Endothelial cell of umbilical vein (primary cell): Measurements from ENCODE around the gene ETV3. TPM values are rescaled to one million over a fixed set of nuclear protein-coding genes. Genes with fewer than 3 reads are reported as not detected.

Source experiments
- Bru-seq: library from RNA; stranded (reverse); fragments of 400-500 nt; gene quantifications from one replicate; lab custom pipeline; 2021; lab: Mats Ljungman, UMichigan
- BruChase-seq, 2 experiments: library from RNA; stranded (reverse); fragments of 400-500 nt; gene quantifications; one replicate each; lab custom pipeline; 2021; lab: Mats Ljungman, UMichigan
- BruUV-seq: library from RNA; stranded (reverse); fragments of 400-500 nt; replicated peaks from 2 replicates; lab custom pipeline; 2021; lab: Mats Ljungman, UMichigan
- CTCF ChIA-PET: fragments of 300-600, 350-600 bp; sonication (Branson Sonifier 250); formaldehyde crosslinking; loops from one replicate; lab custom pipeline; 2021; ENCODE audit warnings: antibody characterized with exemption, inconsistent platforms; lab: Charles Lee
- POLR2A ChIA-PET: fragments of 300-600, 350-600 bp; sonication (Branson Sonifier 250); formaldehyde crosslinking; loops from one replicate; lab custom pipeline; 2021; ENCODE audit warnings: antibody characterized with exemption, inconsistent platforms; lab: Charles Lee
- DNase-seq: peaks from one replicate; pipeline ENCODE4 v3.0.0-alpha.2; 2011; ENCODE audit warnings: low read depth, low spot score
- FAIRE-seq: peaks from 2 replicates; lab custom pipeline; 2011; peaks lifted over from hg19 to GRCh38; lab: Jason Lieb, UNC
- H2AFZ ChIP-seq: 2 replicates; pipeline ENCODE4 v1.6.0; 2012; ENCODE audit warnings: low read depth, low read length, control low read depth, inconsistent platforms
- H3K27ac ChIP-seq: 2 replicates; pipeline ENCODE4 v1.5.1; 2011; ENCODE audit warnings: low read depth, mild to moderate bottlenecking, control low read depth, low read length, moderate library complexity; ENCODE audit not compliant: insufficient read depth
- H3K27me3 ChIP-seq, 2 experiments: 2 replicates each; pipeline versions ENCODE4 v1.6.0 to v1.6.1; 2011; ENCODE audit warnings: low read length in 2 of 2, mixed read lengths in 1 of 2; ENCODE audit not compliant: control insufficient read depth in 2 of 2, insufficient read depth in 2 of 2
- H3K36me3 ChIP-seq, 2 experiments: 2 replicates in 1 of 2; 3 replicates in 1 of 2; pipeline ENCODE4 v1.5.1; 2011; ENCODE audit warnings: low read length in 2 of 2, mild to moderate bottlenecking in 1 of 2, moderate library complexity in 1 of 2; ENCODE audit not compliant: control insufficient read depth in 2 of 2, insufficient read depth in 2 of 2; ENCODE audit errors: extremely low read depth in 1 of 2
- H3K4me1 ChIP-seq: 3 replicates; pipeline ENCODE4 v1.5.1; 2011; ENCODE audit warnings: mild to moderate bottlenecking, low read length; ENCODE audit not compliant: control insufficient read depth, insufficient read depth; ENCODE audit errors: extremely low read depth
- H3K4me2 ChIP-seq: 2 replicates; pipeline ENCODE4 v1.6.1; 2011; ENCODE audit warnings: low read length, control low read depth, mixed read lengths; ENCODE audit not compliant: insufficient read depth
- H3K4me3 ChIP-seq, 3 experiments: fragments of 200-600 bp in 1 of 3; sonication (generic), shearing (Covaris generic) in 1 of 3; replicated peaks in 1 of 3; 2 replicates each; pipeline ENCODE4 v1.5.1; 2011 to 2016; ENCODE audit warnings: control low read depth in 3 of 3, low read length in 3 of 3, mild to moderate bottlenecking in 2 of 3, inconsistent platforms in 1 of 3, low read depth in 1 of 3, moderate library complexity in 1 of 3; ENCODE audit not compliant: insufficient read depth in 1 of 3
- H3K79me2 ChIP-seq: 2 replicates; pipeline ENCODE4 v1.6.0; 2012; ENCODE audit warnings: low read length, inconsistent platforms; ENCODE audit not compliant: control insufficient read depth, insufficient read depth
- H3K9ac ChIP-seq: replicated peaks from 2 replicates; pipeline ENCODE3; 2011; ENCODE audit warnings: low read length, control low read depth; ENCODE audit not compliant: insufficient read depth; ENCODE audit errors: extremely low read depth
- H3K9me1 ChIP-seq: replicated peaks from 3 replicates; pipeline ENCODE4 v1.6.0; 2011; ENCODE audit warnings: mild to moderate bottlenecking, low read length; ENCODE audit not compliant: control insufficient read depth, insufficient read depth; ENCODE audit errors: extremely low read depth
- H3K9me3 ChIP-seq: replicated peaks from 2 replicates; pipeline ENCODE4 v1.5.1; 2012; ENCODE audit warnings: low read length, inconsistent platforms; ENCODE audit not compliant: control insufficient read depth, insufficient read depth
- H4K20me1 ChIP-seq: replicated peaks from 2 replicates; pipeline ENCODE3; 2011; ENCODE audit warnings: mild to moderate bottlenecking, low read length; ENCODE audit not compliant: control insufficient read depth, insufficient read depth; ENCODE audit errors: extremely low read depth
- POLR2A ChIP-seq: IDR thresholded peaks from 2 replicates; pipeline ENCODE4 v1.6.1; 2012; ENCODE audit warnings: low read depth, mild to moderate bottlenecking, control low read depth, low read length
- POLR2AphosphoS5 ChIP-seq: IDR thresholded peaks from 2 replicates; pipeline ENCODE4 v1.6.1; 2012; ENCODE audit warnings: low read depth, mild to moderate bottlenecking, control low read depth, low read length, moderate library complexity; ENCODE audit not compliant: insufficient read depth
- dilution Hi-C: fragments of 300-500 bp; cut with MboI; formaldehyde crosslinking; loops from one replicate; pipeline ENCODE4 v1.15.0; 2019; ENCODE audit warnings: low sequenced_read_pairs; ENCODE audit not compliant: extremely low pct_ligation_motif_present
- intact Hi-C: fragments of 100-400 bp; cut with micrococcal nuclease; formaldehyde crosslinking; loops from one replicate; pipeline ENCODE4 v1.10.0; 2022
- long read RNA-seq: library from polyadenylated mRNA; stranded (forward); transcript quantifications from one replicate; pipeline ENCODE4 v2.0.0, GENCODE V29; 2021
- polyA minus RNA-seq, 3 experiments: library from RNA; depleted of rRNA, polyadenylated mRNA; stranded (reverse); fragments of >200 nt; gene quantifications; 1 replicate in 1 of 3; 2 replicates in 2 of 3; pipeline ENCODE4 v1.2.3, GENCODE V29; 2011
- polyA plus RNA-seq, 4 experiments: library from polyadenylated mRNA; depleted of rRNA in 3 of 4; stranded (reverse) in 3 of 4; unstranded in 1 of 4; fragments of >200 nt; gene quantifications; 2 replicates each; pipeline versions ENCODE4 v1.2.1 to v1.2.3, GENCODE V29; 2011 to 2012; ENCODE audit warnings: missing spikeins in 1 of 4
- total RNA-seq: library from RNA; stranded (reverse); gene quantifications from 2 replicates; pipeline ENCODE4 v1.2.3, GENCODE V29; 2021
- TF ChIP-seq, protein P1 (sequence below), 2 donors: IDR thresholded peaks; 1 replicate in 1 of 2; 2 replicates in 1 of 2; pipeline ENCODE4 v1.5.1; 2011; ENCODE audit warnings: low read length in 2 of 2, mild to moderate bottlenecking in 2 of 2, moderate library complexity in 2 of 2, control low read depth in 1 of 2, inconsistent platforms in 1 of 2, low read depth in 1 of 2; ENCODE audit not compliant: insufficient read depth in 1 of 2; ENCODE audit errors: extremely low read depth in 1 of 2

ETV3 gene
- total RNA-seq (22.3 and 25.2 TPM in 2 replicates), polyA plus RNA-seq (5.9 and 6.8 TPM in 2 replicates), polyA minus RNA-seq (23.6 and 25.7 TPM in 2 replicates), Bru-seq, nascent RNA (percentile 86 among the genes with signal in this experiment), BruChase-seq, experiment 1, labeled RNA remaining after a 6-hour chase (percentile 80 among the genes with signal in this experiment), BruChase-seq, experiment 2, labeled RNA remaining after a 2-hour chase (percentile 93 among the genes with signal in this experiment)
- 6.7 and 6.8 TPM in 2 replicates for polyA plus RNA-seq (2011; cell fraction: cytosol; rRNA removed)
- 14.2 and 18.0 TPM in 2 replicates for polyA plus RNA-seq (2011; cell fraction: nucleus; rRNA removed)
- 10.5 and 10.7 TPM in 2 replicates for polyA plus RNA-seq (2012)
- 10.2 TPM for polyA minus RNA-seq (2011; cell fraction: cytosol; rRNA and poly(A)+ RNA removed)
- polyA minus RNA-seq (2011; cell fraction: nucleus; rRNA and poly(A)+ RNA removed): 32.4 and 35.4 TPM in 2 replicates
- long read RNA-seq, partial matches to known transcripts: 0 of 8 reads
- long read RNA-seq, other reads (novel, unspliced or antisense): 7 of 8 reads

DNA sequence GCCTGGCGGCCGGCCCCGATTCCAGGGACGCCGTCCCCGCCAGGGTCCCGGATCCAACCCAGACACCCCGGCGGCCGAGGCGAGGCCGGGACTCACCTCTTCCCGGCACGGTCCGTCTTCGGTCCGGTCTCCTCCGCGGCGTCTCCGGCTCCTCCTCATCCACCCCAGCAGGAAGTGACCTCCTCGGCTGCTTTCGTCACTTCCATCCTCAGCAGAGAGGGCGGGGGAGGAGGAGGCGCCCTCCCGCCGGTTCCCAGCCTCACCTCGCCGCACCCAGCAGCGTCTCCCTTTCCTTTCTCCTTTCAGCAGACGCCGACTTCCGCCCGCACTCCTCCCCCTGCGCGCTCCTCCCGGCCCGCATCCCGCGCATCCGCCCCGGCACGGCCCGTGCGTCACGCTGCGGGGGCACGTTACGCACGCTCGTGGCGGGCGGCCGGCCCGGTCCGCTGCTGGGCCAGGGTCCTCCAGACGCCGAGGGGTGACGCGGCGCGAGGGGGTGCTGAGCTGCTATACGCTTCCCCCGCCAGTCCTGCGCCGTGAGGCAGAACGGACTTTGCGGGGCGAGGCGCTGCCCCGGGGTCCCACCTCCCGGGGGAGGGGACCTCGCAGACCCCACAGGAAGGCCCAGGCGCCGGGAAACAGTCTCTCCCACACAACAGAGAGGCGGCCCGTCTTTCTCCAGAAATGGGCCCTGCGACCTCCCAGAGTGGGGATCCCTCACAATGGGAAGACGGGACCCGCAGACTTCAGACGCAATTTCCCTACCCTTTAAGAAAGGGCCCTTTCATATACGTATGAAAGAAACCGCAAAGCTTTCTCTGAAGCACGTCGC lies at the start of gene ETV3:
ETV3 (minus strand) TSS at position 176 of the 832 bp plus-strand sequence. CDS start 2,043 bp downstream, outside the sequence.
- intact Hi-C loops: loop anchor here (1.0 kb wide), 2 partner anchors 17 to 48 kb away; no protein-coding TSS in a partner anchor
- CTCF ChIA-PET: interaction anchor here (1.1 to 7.3 kb wide), 4 partner anchors 17 to 190 kb away, joined by 3 to 96 read pairs (median 45); no protein-coding TSS in a partner anchor

More for the DNA sequence above, at the start of gene ETV3:
- DNase-seq: peak; percentile 91
- dilution Hi-C loops: no loop called here
- POLR2A ChIA-PET: interaction anchor here (2.2 kb wide), 1 partner anchor 17 kb away, joined by 7 read pairs; no protein-coding TSS in a partner anchor
- Histone ChIP-seq H3K36me3 (peaks cover 14 to 21% of the 10 kb centered on the region in 2 experiments), H3K4me1 (peaks cover 21% of the 10 kb centered on the region), H3K27ac (peak within 1 kb of the TSS; percentile 84), H2AFZ (peak within 1 kb of the TSS; percentile 56), H3K79me2 (peaks cover 30% of the 10 kb centered on the region), H3K9ac (peak within 1 kb of the TSS; percentile 94), H3K9me3 (no peaks in the 10 kb centered on the region), H4K20me1 (peaks cover 6% of the 10 kb centered on the region), H3K9me1 (no peaks in the 10 kb centered on the region), H3K4me2 (peak within 1 kb of the TSS; percentile 91), H3K4me3 (peak within 1 kb of the TSS; percentile 92 to 99 (median 96)), H3K27me3 (no peaks in the 10 kb centered on the region)
- TF ChIP-seq POLR2A (peak; percentile 89), POLR2AphosphoS5 (peak; percentile 70)
- TF ChIP-seq, protein P1, sequence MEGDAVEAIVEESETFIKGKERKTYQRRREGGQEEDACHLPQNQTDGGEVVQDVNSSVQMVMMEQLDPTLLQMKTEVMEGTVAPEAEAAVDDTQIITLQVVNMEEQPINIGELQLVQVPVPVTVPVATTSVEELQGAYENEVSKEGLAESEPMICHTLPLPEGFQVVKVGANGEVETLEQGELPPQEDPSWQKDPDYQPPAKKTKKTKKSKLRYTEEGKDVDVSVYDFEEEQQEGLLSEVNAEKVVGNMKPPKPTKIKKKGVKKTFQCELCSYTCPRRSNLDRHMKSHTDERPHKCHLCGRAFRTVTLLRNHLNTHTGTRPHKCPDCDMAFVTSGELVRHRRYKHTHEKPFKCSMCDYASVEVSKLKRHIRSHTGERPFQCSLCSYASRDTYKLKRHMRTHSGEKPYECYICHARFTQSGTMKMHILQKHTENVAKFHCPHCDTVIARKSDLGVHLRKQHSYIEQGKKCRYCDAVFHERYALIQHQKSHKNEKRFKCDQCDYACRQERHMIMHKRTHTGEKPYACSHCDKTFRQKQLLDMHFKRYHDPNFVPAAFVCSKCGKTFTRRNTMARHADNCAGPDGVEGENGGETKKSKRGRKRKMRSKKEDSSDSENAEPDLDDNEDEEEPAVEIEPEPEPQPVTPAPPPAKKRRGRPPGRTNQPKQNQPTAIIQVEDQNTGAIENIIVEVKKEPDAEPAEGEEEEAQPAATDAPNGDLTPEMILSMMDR (IDR thresholded peaks at IDR 0.05; ENCODE audit: extremely low read depth in 1 of 2, insufficient read depth in 1 of 2, low read depth in 1 of 2, low read length in 2 of 2): no peak
- BruUV-seq: TSS peak; percentile 86
- peak; percentile 89 for FAIRE-seq
